ENCODE results near the gene TEX53.

- TF ChIP-seq, protein P1, sequence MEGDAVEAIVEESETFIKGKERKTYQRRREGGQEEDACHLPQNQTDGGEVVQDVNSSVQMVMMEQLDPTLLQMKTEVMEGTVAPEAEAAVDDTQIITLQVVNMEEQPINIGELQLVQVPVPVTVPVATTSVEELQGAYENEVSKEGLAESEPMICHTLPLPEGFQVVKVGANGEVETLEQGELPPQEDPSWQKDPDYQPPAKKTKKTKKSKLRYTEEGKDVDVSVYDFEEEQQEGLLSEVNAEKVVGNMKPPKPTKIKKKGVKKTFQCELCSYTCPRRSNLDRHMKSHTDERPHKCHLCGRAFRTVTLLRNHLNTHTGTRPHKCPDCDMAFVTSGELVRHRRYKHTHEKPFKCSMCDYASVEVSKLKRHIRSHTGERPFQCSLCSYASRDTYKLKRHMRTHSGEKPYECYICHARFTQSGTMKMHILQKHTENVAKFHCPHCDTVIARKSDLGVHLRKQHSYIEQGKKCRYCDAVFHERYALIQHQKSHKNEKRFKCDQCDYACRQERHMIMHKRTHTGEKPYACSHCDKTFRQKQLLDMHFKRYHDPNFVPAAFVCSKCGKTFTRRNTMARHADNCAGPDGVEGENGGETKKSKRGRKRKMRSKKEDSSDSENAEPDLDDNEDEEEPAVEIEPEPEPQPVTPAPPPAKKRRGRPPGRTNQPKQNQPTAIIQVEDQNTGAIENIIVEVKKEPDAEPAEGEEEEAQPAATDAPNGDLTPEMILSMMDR (IDR thresholded peaks at IDR 0.05): no peak
- TF ChIP-seq POLR2AphosphoS5 (IDR thresholded peaks at IDR 0.05): no peak
- no peak for TF ChIP-seq POLR2A (IDR thresholded peaks at IDR 0.05)
Observed at GRCh38 chr9:114701988-114702387, 44.4 kb upstream of the TEX53 start.
